ENCODE data around the gene FHIT. TPM values are rescaled to one million over a fixed set of nuclear protein-coding genes. Genes with fewer than 3 reads are reported as not detected.

FHIT gene
- total and polyA plus RNA-seq, 2 experiments from 2014 or later, result 0.22 to 0.90 TPM

GRCh38 chr3:61269435-61269834 is 18.2 kb upstream of the FHIT start:
- Histone ChIP-seq H3K27ac (no peak overlapping the region), H3K9me3 (ENCODE audit: low read depth) (no peaks in the 10 kb centered on the region), H3K79me2 (ENCODE audit: insufficient read depth) (no peaks in the 10 kb centered on the region), H3K9ac (no peak overlapping the region), H3K36me3 (ENCODE audit: low read depth) (no peaks in the 10 kb centered on the region), H2AFZ (no peak overlapping the region), H3K4me3 (no peak overlapping the region), H3K4me1 (ENCODE audit: insufficient read depth) (no peaks in the 10 kb centered on the region), H3F3A (ENCODE audit: insufficient read depth) (no peaks in the 10 kb centered on the region), H4K20me1 (ENCODE audit: insufficient read depth) (no peaks in the 10 kb centered on the region), H3K9me2 (ENCODE audit: insufficient read depth) (no peaks in the 10 kb centered on the region), H3K27me3 (replicated peaks; ENCODE audit: insufficient read depth) (no peaks in the 10 kb centered on the region), H3K4me2 (ENCODE audit: unreplicated experiment) (no peak overlapping the region)
- DNase-seq, result no peak
- TF ChIP-seq EZH2 (IDR thresholded peaks at IDR 0.05; ENCODE audit: insufficient read depth, poor library complexity, severe bottlenecking) (no peak), EZH2phosphoT487 (IDR thresholded peaks at IDR 0.05; ENCODE audit: insufficient read depth, low read depth) (no peak)
- 32 to 34% methylated on average over 6 of the region's 6 CpGs for WGBS, 2 experiments (ENCODE audit: low coverage in 1 of 2, low lambda C conversion rate in 2 of 2, missing lambda C conversion rate in 2 of 2)
- in situ Hi-C loops (cut with MboI), result no loop called here

GRCh38 chr3:61268644-61269043 is 17.4 kb upstream of the FHIT start:
- no peak overlapping the region for H3K4me3 ChIP-seq
- H3K9me3 ChIP-seq (ENCODE audit: low read depth), result no peaks in the 10 kb centered on the region
- no peaks in the 10 kb centered on the region for H3F3A ChIP-seq (ENCODE audit: insufficient read depth)
- 40 to 59% methylated on average over 2 of the region's 2 CpGs for WGBS, 2 experiments (ENCODE audit: low coverage in 1 of 2, low lambda C conversion rate in 2 of 2, missing lambda C conversion rate in 2 of 2)
- H3K36me3 ChIP-seq (ENCODE audit: low read depth), result no peaks in the 10 kb centered on the region
- in situ Hi-C loops (cut with MboI), result no loop called here
- DNase-seq, result no peak
- no peak overlapping the region for H3K27ac ChIP-seq
- no peak overlapping the region for H3K4me2 ChIP-seq (ENCODE audit: unreplicated experiment)
- no peak overlapping the region for H3K9ac ChIP-seq
- no peak overlapping the region for H2AFZ ChIP-seq
- H3K27me3 ChIP-seq (replicated peaks; ENCODE audit: insufficient read depth), result no peaks in the 10 kb centered on the region
- no peaks in the 10 kb centered on the region for H4K20me1 ChIP-seq (ENCODE audit: insufficient read depth)
- TF ChIP-seq EZH2 (IDR thresholded peaks at IDR 0.05; ENCODE audit: insufficient read depth, poor library complexity, severe bottlenecking) (no peak), EZH2phosphoT487 (IDR thresholded peaks at IDR 0.05; ENCODE audit: insufficient read depth, low read depth) (no peak)
- no peaks in the 10 kb centered on the region for H3K4me1 ChIP-seq (ENCODE audit: insufficient read depth)
- no peaks in the 10 kb centered on the region for H3K79me2 ChIP-seq (ENCODE audit: insufficient read depth)
- H3K9me2 ChIP-seq (ENCODE audit: insufficient read depth), result no peaks in the 10 kb centered on the region

- H2AFZ ChIP-seq, result no peak overlapping the region
- no peak for DNase-seq
- no peak for TF ChIP-seq EZH2 (IDR thresholded peaks at IDR 0.05; ENCODE audit: insufficient read depth, poor library complexity, severe bottlenecking)
- TF ChIP-seq EZH2phosphoT487 (IDR thresholded peaks at IDR 0.05; ENCODE audit: insufficient read depth, low read depth), result no peak
- H3K27me3 ChIP-seq (replicated peaks; ENCODE audit: insufficient read depth), result no peaks in the 10 kb centered on the region
- WGBS, 2 experiments (ENCODE audit: low coverage in 1 of 2, low lambda C conversion rate in 2 of 2, missing lambda C conversion rate in 2 of 2), result 77 to 97% methylated on average over 2 of the region's 2 CpGs
- H3K4me1 ChIP-seq (ENCODE audit: insufficient read depth), result no peaks in the 10 kb centered on the region
- no peaks in the 10 kb centered on the region for H3K79me2 ChIP-seq (ENCODE audit: insufficient read depth)
- no peaks in the 10 kb centered on the region for H3K9me3 ChIP-seq (ENCODE audit: low read depth)
- no peaks in the 10 kb centered on the region for H3F3A ChIP-seq (ENCODE audit: insufficient read depth)
- no peak overlapping the region for H3K4me2 ChIP-seq (ENCODE audit: unreplicated experiment)
- no peaks in the 10 kb centered on the region for H3K9me2 ChIP-seq (ENCODE audit: insufficient read depth)
- H4K20me1 ChIP-seq (ENCODE audit: insufficient read depth), result no peaks in the 10 kb centered on the region
- in situ Hi-C loops (cut with MboI), result no loop called here
- H3K27ac ChIP-seq, result no peak overlapping the region
- no peak overlapping the region for H3K4me3 ChIP-seq
- H3K36me3 ChIP-seq (ENCODE audit: low read depth), result no peaks in the 10 kb centered on the region
- no peak overlapping the region for H3K9ac ChIP-seq
These were observed 13.0 kb upstream of the FHIT start for GRCh38 chr3:61264281-61264680.

GRCh38 chr3:61257148-61257547 is 5.9 kb upstream of the FHIT start:
- Histone ChIP-seq H3K9me3 (ENCODE audit: low read depth) (no peaks in the 10 kb centered on the region), H3K27me3 (replicated peaks; ENCODE audit: insufficient read depth) (no peaks in the 10 kb centered on the region), H4K20me1 (ENCODE audit: insufficient read depth) (no peaks in the 10 kb centered on the region), H3F3A (ENCODE audit: insufficient read depth) (no peaks in the 10 kb centered on the region), H3K9me2 (ENCODE audit: insufficient read depth) (no peaks in the 10 kb centered on the region), H3K27ac (no peak overlapping the region), H2AFZ (no peak overlapping the region), H3K4me1 (ENCODE audit: insufficient read depth) (no peaks in the 10 kb centered on the region), H3K9ac (no peak overlapping the region), H3K4me2 (ENCODE audit: unreplicated experiment) (no peak overlapping the region), H3K79me2 (ENCODE audit: insufficient read depth) (no peaks in the 10 kb centered on the region), H3K36me3 (ENCODE audit: low read depth) (no peaks in the 10 kb centered on the region), H3K4me3 (no peak overlapping the region)
- 54 to 71% methylated on average over 1 of the region's 1 CpG for WGBS, 2 experiments (ENCODE audit: low coverage in 1 of 2, low lambda C conversion rate in 2 of 2, missing lambda C conversion rate in 2 of 2)
- in situ Hi-C loops (cut with MboI), result no loop called here
- no peak for TF ChIP-seq EZH2 (IDR thresholded peaks at IDR 0.05; ENCODE audit: insufficient read depth, poor library complexity, severe bottlenecking)
- no peak for DNase-seq

- Histone ChIP-seq H3F3A (ENCODE audit: insufficient read depth) (no peaks in the 10 kb centered on the region), H3K4me1 (ENCODE audit: insufficient read depth) (no peaks in the 10 kb centered on the region), H3K4me3 (no peak overlapping the region), H3K9me2 (ENCODE audit: insufficient read depth) (no peaks in the 10 kb centered on the region), H3K9me3 (ENCODE audit: low read depth) (no peaks in the 10 kb centered on the region), H4K20me1 (ENCODE audit: insufficient read depth) (no peaks in the 10 kb centered on the region), H3K9ac (no peak overlapping the region), H2AFZ (no peak overlapping the region), H3K27me3 (replicated peaks; ENCODE audit: insufficient read depth) (no peaks in the 10 kb centered on the region), H3K27ac (no peak overlapping the region), H3K79me2 (ENCODE audit: insufficient read depth) (no peaks in the 10 kb centered on the region), H3K4me2 (ENCODE audit: unreplicated experiment) (no peak overlapping the region), H3K36me3 (ENCODE audit: low read depth) (no peaks in the 10 kb centered on the region)
- WGBS, 2 experiments (ENCODE audit: low coverage in 1 of 2, low lambda C conversion rate in 2 of 2, missing lambda C conversion rate in 2 of 2), result 50 to 53% methylated on average over 3 of the region's 3 CpGs
- no peak for TF ChIP-seq EZH2 (IDR thresholded peaks at IDR 0.05; ENCODE audit: insufficient read depth, poor library complexity, severe bottlenecking)
- no peak for TF ChIP-seq EZH2phosphoT487 (IDR thresholded peaks at IDR 0.05; ENCODE audit: insufficient read depth, low read depth)
- in situ Hi-C loops (cut with MboI), result no loop called here
- no peak for DNase-seq
These were observed 2.5 kb upstream of the FHIT start for GRCh38 chr3:61253756-61254155.

Data from GM23248 (cell line).